Calu3 (cell line): ENCODE measurements around the gene FGR. TPM values are rescaled to one million over a fixed set of nuclear protein-coding genes. Genes with fewer than 3 reads are reported as not detected.

Experiments
- BruUV-seq: library from RNA; stranded (reverse); fragments of 400-500 nt; replicated peaks from 2 replicates; lab custom pipeline; 2021; lab: Mats Ljungman, UMichigan
- CTCF ChIA-PET: fragments of 300-600 bp; sonication (Branson Sonifier 250); formaldehyde crosslinking; loops from one replicate; lab custom pipeline; 2022; ENCODE audit warnings: antibody characterized with exemption; lab: Charles Lee
- DNase-seq: peaks from one replicate; pipeline ENCODE4 v3.0.0; 2022
- H3K27ac Mint-ChIP-seq: one replicate; pipeline ENCODE4 v1.8.0; 2022; ENCODE audit warnings: mixed read lengths; ENCODE audit not compliant: unreplicated experiment
- H3K27me3 Mint-ChIP-seq: one replicate; pipeline ENCODE4 v1.8.0; 2022; ENCODE audit warnings: mixed read lengths; ENCODE audit not compliant: unreplicated experiment
- H3K36me3 Mint-ChIP-seq: one replicate; pipeline ENCODE4 v1.8.0; 2022; ENCODE audit warnings: mild to moderate bottlenecking, moderate library complexity, mixed read lengths; ENCODE audit not compliant: insufficient read depth, unreplicated experiment
- H3K4me1 Mint-ChIP-seq: one replicate; pipeline ENCODE4 v1.8.0; 2022; ENCODE audit warnings: mild to moderate bottlenecking, low read depth, mixed read lengths; ENCODE audit not compliant: unreplicated experiment
- H3K4me3 Mint-ChIP-seq: one replicate; pipeline ENCODE4 v1.8.0; 2022; ENCODE audit warnings: mild to moderate bottlenecking, low read depth, moderate library complexity, mixed read lengths; ENCODE audit not compliant: unreplicated experiment
- H3K9me3 Mint-ChIP-seq: one replicate; pipeline ENCODE4 v1.8.0; 2022; ENCODE audit warnings: low read depth, mixed read lengths; ENCODE audit not compliant: unreplicated experiment
- intact Hi-C: fragments of 100-400 bp; cut with micrococcal nuclease; formaldehyde crosslinking; loops from one replicate; pipeline ENCODE4 v1.10.0; 2022; ENCODE audit not compliant: unreplicated experiment
- total RNA-seq: library from RNA; stranded (reverse); gene quantifications from 2 replicates; pipeline ENCODE4 v1.2.3, GENCODE V29; 2022
- TF ChIP-seq, protein P1 (sequence below): fragments of 200-600 bp; IDR thresholded peaks from one replicate; pipeline ENCODE4 v1.8.0; 2022; ENCODE audit warnings: antibody characterized with exemption; ENCODE audit not compliant: unreplicated experiment

Gene FGR
- total RNA-seq, 1 experiment from 2014 or later = not detected

DNA sequence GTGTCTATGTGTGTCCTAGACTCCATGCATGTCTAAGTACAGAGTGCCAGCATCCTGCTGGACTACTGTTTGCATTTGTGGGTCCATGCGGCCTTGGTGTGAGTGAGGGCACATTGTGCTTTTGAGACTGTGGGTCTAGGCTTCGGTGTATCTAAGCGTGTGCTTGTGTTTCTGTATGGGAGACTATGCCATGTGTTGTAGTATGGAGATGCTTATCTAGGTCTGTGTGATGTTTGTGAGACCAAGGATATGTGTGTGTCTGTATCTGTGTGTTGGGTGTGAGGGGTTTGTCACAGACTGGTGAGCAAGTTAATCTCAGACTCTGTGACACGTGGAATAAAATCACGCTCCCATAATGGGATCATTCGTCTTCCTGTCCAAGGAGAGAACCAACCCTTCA, 45.5 kb downstream of the FGR start:
- Mint-ChIP-seq H3K9me3 (no peaks in the 10 kb centered on the region), H3K4me3 (no peak overlapping the region), H3K4me1 (no peaks in the 10 kb centered on the region), H3K27ac (no peak overlapping the region), H3K36me3 (no peaks in the 10 kb centered on the region), H3K27me3 (no peaks in the 10 kb centered on the region)
- TF ChIP-seq, protein P1, sequence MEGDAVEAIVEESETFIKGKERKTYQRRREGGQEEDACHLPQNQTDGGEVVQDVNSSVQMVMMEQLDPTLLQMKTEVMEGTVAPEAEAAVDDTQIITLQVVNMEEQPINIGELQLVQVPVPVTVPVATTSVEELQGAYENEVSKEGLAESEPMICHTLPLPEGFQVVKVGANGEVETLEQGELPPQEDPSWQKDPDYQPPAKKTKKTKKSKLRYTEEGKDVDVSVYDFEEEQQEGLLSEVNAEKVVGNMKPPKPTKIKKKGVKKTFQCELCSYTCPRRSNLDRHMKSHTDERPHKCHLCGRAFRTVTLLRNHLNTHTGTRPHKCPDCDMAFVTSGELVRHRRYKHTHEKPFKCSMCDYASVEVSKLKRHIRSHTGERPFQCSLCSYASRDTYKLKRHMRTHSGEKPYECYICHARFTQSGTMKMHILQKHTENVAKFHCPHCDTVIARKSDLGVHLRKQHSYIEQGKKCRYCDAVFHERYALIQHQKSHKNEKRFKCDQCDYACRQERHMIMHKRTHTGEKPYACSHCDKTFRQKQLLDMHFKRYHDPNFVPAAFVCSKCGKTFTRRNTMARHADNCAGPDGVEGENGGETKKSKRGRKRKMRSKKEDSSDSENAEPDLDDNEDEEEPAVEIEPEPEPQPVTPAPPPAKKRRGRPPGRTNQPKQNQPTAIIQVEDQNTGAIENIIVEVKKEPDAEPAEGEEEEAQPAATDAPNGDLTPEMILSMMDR = no peak
- BruUV-seq = no TSS peak
- intact Hi-C loops = no loop called here
- no peak for DNase-seq
- CTCF ChIA-PET = no interaction called here

DNA sequence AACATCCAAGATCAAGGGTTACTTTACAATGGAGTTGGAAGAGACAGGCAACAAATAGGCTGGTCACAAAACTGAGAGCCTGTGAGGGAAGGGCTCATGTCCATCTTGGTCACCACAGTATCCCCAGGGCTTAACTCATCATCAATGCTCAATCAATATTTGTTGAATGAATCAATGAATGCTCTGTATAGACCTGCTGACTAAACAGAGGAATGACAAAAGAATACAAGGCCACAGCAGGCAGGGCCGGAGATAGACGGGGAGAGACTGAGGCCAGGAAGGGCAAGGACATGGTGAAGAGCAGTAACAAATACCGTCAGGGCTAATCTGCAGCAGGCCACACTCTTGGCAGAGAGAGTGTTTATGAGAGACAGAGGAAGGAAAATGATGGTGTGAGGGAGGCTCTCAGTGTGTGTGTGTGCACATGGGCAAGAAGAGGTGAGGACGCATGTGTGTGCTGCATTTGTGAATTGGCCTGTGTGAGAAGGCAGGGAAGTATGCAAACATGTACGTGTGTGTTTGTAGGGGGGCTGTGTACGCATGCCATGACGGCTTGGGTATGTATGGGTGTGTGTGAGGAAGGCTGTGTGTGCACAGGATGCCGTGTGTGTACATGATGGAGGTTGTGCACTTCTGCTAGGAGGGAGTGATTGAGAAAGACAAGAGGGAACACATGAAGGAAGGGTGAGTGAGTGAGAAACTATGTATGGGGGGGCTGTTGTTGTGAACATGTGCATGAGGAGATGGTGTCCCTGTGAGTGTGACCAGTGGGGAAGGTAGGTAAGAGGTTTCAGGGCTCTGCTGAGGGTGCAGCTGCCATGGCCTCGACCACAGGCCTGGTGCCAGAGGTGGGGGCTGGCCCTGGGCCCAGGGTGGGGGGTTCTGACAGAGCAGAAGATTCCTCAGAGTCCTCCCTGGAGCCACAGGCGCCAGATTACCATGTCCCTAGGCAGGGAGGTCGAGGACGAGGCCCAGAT, 46.4 kb downstream of the FGR start:
- TF ChIP-seq, protein P1 = no peak
- CTCF ChIA-PET = no interaction called here
- no peak overlapping the region for H3K4me3 Mint-ChIP-seq

DNA sequence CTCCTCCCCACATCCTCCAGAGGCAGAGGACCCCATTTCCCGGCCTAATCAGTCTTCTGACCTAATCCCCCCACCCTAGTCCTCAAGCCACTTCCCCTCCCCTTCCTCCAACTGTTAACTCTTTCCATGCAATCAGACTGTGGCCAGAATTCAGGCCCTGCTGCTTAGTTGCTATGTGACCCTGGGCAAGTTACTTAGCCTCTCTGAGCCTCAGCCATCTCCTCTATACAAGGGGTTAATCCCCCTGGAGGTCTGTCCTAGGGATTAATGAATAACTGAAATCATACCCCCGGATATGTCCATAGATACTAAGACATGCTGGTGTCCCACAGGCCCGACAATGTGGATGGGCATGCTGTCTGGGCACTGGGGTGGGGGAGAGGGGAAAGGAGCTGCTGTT, 49.3 kb downstream of the FGR start:
- Mint-ChIP-seq H3K27me3 (no peaks in the 10 kb centered on the region), H3K27ac (no peak overlapping the region), H3K9me3 (no peaks in the 10 kb centered on the region), H3K4me3 (no peak overlapping the region), H3K36me3 (peaks cover 8% of the 10 kb centered on the region), H3K4me1 (peaks cover 14% of the 10 kb centered on the region)
- CTCF ChIA-PET = no interaction called here
- BruUV-seq = no TSS peak
- DNase-seq = no peak
- TF ChIP-seq, protein P1 = no peak
- intact Hi-C loops = no loop called here

More for the DNA sequence above, 46.4 kb downstream of the FGR start:
- Mint-ChIP-seq H3K9me3 (no peaks in the 10 kb centered on the region), H3K36me3 (peaks cover 1% of the 10 kb centered on the region), H3K4me1 (peaks cover 7% of the 10 kb centered on the region), H3K27me3 (no peaks in the 10 kb centered on the region), H3K27ac (no peak overlapping the region)
- no peak for DNase-seq
- intact Hi-C loops = no loop called here
- no TSS peak for BruUV-seq

GRCh38 chr1:27584453-27584852, 50.5 kb downstream of the FGR start:
- no peaks in the 10 kb centered on the region for H3K9me3 Mint-ChIP-seq
- CTCF ChIA-PET = interaction anchor here (0.6 to 1.5 kb wide), 2 partner anchors 15 to 19 kb away, joined by 3 read pairs; no protein-coding TSS in a partner anchor
- H3K27ac Mint-ChIP-seq = no peak overlapping the region
- no peak overlapping the region for H3K4me3 Mint-ChIP-seq
- no peaks in the 10 kb centered on the region for H3K27me3 Mint-ChIP-seq
- intact Hi-C loops = no loop called here
- peaks cover 8% of the 10 kb centered on the region for H3K36me3 Mint-ChIP-seq
- peaks cover 14% of the 10 kb centered on the region for H3K4me1 Mint-ChIP-seq
- no TSS peak for BruUV-seq
- no peak for DNase-seq
- TF ChIP-seq, protein P1 = no peak
